GM12878 (cell line): Measurements from ENCODE around the gene MRNIP. TPM values are rescaled to one million over a fixed set of nuclear protein-coding genes. Genes with fewer than 3 reads are reported as not detected.
A peak's percentile ranks its signal among the peaks of the same experiment; 100 is the strongest.

Source experiments
- ASH2L ChIP-seq: fragments of 300-600, 200-600 bp; sonication (generic); IDR thresholded peaks from 2 replicates; pipeline ENCODE4 v1.6.1; 2017; ENCODE audit warnings: low read depth, mild to moderate bottlenecking, borderline replicate concordance
- BMI1 ChIP-seq: fragments of 450-650 bp; IDR thresholded peaks from 2 replicates; pipeline ENCODE4 v1.6.1; 2016; ENCODE audit warnings: mild to moderate bottlenecking, moderate library complexity, borderline replicate concordance
- CEBPB ChIP-seq, 2 experiments: fragments of 150-350 bp in 1 of 2; IDR thresholded peaks; 2 replicates each; pipeline ENCODE4 v1.6.1; 2012 to 2014; ENCODE audit warnings: low read depth in 2 of 2, low read length in 2 of 2, borderline replicate concordance in 1 of 2, inconsistent platforms in 1 of 2
- CHD4 ChIP-seq: fragments of 200-600 bp; sonication (generic); IDR thresholded peaks from 2 replicates; pipeline ENCODE4 v1.6.1; 2016; ENCODE audit warnings: mild to moderate bottlenecking
- EP300 ChIP-seq, 2 experiments: fragments of 150-350 bp in 1 of 2; IDR thresholded peaks; 2 replicates each; pipeline ENCODE4 v1.6.1; 2011 to 2012; ENCODE audit warnings: low read depth in 2 of 2, low read length in 2 of 2, borderline replicate concordance in 1 of 2, improper control_type of control experiment in 1 of 2, inconsistent platforms in 1 of 2; ENCODE audit not compliant: control insufficient read depth in 1 of 2
- ESRRA ChIP-seq: IDR thresholded peaks from 2 replicates; pipeline ENCODE4 v1.6.1; 2012; ENCODE audit warnings: mild to moderate bottlenecking, low read length, improper control_type of control experiment
- ETV6 ChIP-seq, 2 experiments: fragments of 450-650 bp in 1 of 2; IDR thresholded peaks in 1 of 2; conservative IDR thresholded peaks in 1 of 2; 2 replicates each; pipeline ENCODE4 v1.6.1; 2014; ENCODE audit warnings: antibody characterized with exemption in 1 of 2, borderline replicate concordance in 1 of 2, low read depth in 1 of 2, mild to moderate bottlenecking in 1 of 2, moderate library complexity in 1 of 2
- GATAD2B ChIP-seq: fragments of 450-650 bp; conservative IDR thresholded peaks from 2 replicates; pipeline ENCODE4 v1.6.1; 2017; ENCODE audit warnings: low read depth, mild to moderate bottlenecking, moderate library complexity
- HDAC2 ChIP-seq: fragments of 200-600 bp; sonication (generic); IDR thresholded peaks from 2 replicates; pipeline ENCODE4 v1.6.1; 2017
- IKZF2 ChIP-seq, 2 experiments: fragments of 450-650 bp; IDR thresholded peaks; 2 replicates each; pipeline ENCODE4 v1.6.1; 2017; ENCODE audit warnings: mild to moderate bottlenecking in 2 of 2, moderate library complexity in 2 of 2
- MEF2B ChIP-seq: fragments of 450-650 bp; IDR thresholded peaks from 2 replicates; pipeline ENCODE4 v1.6.1; 2018; ENCODE audit warnings: mild to moderate bottlenecking, moderate library complexity; ENCODE audit not compliant: partially characterized antibody, poor library complexity, severe bottlenecking
- POLR2AphosphoS2 ChIP-seq: IDR thresholded peaks from 2 replicates; pipeline ENCODE4 v1.6.1; 2011; ENCODE audit warnings: low read depth, mild to moderate bottlenecking, low read length, improper control_type of control experiment, moderate library complexity
- POU2F2 ChIP-seq: IDR thresholded peaks from 3 replicates; pipeline ENCODE4 v1.6.1; 2011; ENCODE audit warnings: low read depth, mild to moderate bottlenecking, low read length, borderline replicate concordance
- RB1 ChIP-seq: fragments of 450-650 bp; formaldehyde crosslinking; IDR thresholded peaks from 2 replicates; pipeline ENCODE4 v1.6.1; 2017; ENCODE audit warnings: mild to moderate bottlenecking, borderline replicate concordance
- SIX5 ChIP-seq: IDR thresholded peaks from 2 replicates; pipeline ENCODE4 v1.6.1; 2011; ENCODE audit warnings: mild to moderate bottlenecking, low read depth, low read length, moderate library complexity; ENCODE audit not compliant: severe bottlenecking
- SRF ChIP-seq, 2 experiments: IDR thresholded peaks; 2 replicates each; pipeline ENCODE4 v1.6.1; 2011; ENCODE audit warnings: low read depth in 2 of 2, low read length in 2 of 2, mild to moderate bottlenecking in 1 of 2, moderate library complexity in 1 of 2
- STAT1 ChIP-seq: fragments of 450-650 bp; conservative IDR thresholded peaks from 2 replicates; pipeline ENCODE4 v1.6.1; 2014; ENCODE audit warnings: antibody characterized with exemption, mild to moderate bottlenecking
- SUZ12 ChIP-seq: fragments of 200-600 bp; sonication (generic); IDR thresholded peaks from one replicate; pipeline ENCODE4 v1.6.1; 2018; ENCODE audit warnings: antibody characterized with exemption, mild to moderate bottlenecking; ENCODE audit not compliant: unreplicated experiment
- TARDBP ChIP-seq: IDR thresholded peaks from 2 replicates; pipeline ENCODE4 v1.6.1; 2016; ENCODE audit warnings: borderline replicate concordance
- polyA plus RNA-seq, 11 experiments: library from polyadenylated mRNA; depleted of rRNA in 4 of 11; unstranded in 6 of 11; stranded (reverse) in 5 of 11; fragments of >200 nt; fragmentation: Nextera tagmentation in 4 of 11; fragmentation: Illumina TruSeq in 1 of 11; extraction: Ambion mirVana in 4 of 11; extraction: Trizol in 1 of 11; gene quantifications; 1 replicate in 1 of 11; 2 replicates in 10 of 11; pipeline versions ENCODE4 v1.2.1 to v1.2.3, GENCODE V29; 2011 to 2016; ENCODE audit warnings: inconsistent platforms in 2 of 11, missing spikeins in 2 of 11, low read depth in 1 of 11
- total RNA-seq, 4 experiments: library from RNA; depleted of rRNA in 3 of 4; stranded (reverse); fragments of >200 nt in 3 of 4; fragmentation: Illumina TruSeq in 1 of 4; extraction: Trizol in 1 of 4; gene quantifications; 2 replicates each; pipeline versions ENCODE4 v1.2.1 to v1.2.3, GENCODE V29; 2013 to 2021
- TF ChIP-seq, protein P1 (sequence below): fragments of 150-350 bp; IDR thresholded peaks from 2 replicates; pipeline ENCODE4 v1.6.1; 2014; ENCODE audit warnings: mild to moderate bottlenecking, low read depth, low read length
- TF ChIP-seq, protein P2 (sequence below): fragments of 450-650 bp; conservative IDR thresholded peaks from 2 replicates; pipeline ENCODE4 v1.6.1; 2017; ENCODE audit warnings: mild to moderate bottlenecking, moderate library complexity
- TF ChIP-seq, protein P3 (sequence below): IDR thresholded peaks from 2 replicates; pipeline ENCODE4 v1.6.1; 2011; ENCODE audit warnings: borderline replicate concordance, low read depth, mild to moderate bottlenecking, moderate library complexity, low read length; ENCODE audit not compliant: insufficient read depth, poor library complexity, severe bottlenecking
- TF ChIP-seq, protein P4 (sequence below): fragments of 450-650 bp; IDR thresholded peaks from 2 replicates; pipeline ENCODE4 v1.6.1; 2016; ENCODE audit warnings: mild to moderate bottlenecking

The MRNIP gene
- total and polyA plus RNA-seq, 10 of the 15 experiments (the other 5 are each of a cell fraction or from before 2014, with no cell fraction given), result 2.4 to 30.4 (median 13.1) TPM

DNA sequence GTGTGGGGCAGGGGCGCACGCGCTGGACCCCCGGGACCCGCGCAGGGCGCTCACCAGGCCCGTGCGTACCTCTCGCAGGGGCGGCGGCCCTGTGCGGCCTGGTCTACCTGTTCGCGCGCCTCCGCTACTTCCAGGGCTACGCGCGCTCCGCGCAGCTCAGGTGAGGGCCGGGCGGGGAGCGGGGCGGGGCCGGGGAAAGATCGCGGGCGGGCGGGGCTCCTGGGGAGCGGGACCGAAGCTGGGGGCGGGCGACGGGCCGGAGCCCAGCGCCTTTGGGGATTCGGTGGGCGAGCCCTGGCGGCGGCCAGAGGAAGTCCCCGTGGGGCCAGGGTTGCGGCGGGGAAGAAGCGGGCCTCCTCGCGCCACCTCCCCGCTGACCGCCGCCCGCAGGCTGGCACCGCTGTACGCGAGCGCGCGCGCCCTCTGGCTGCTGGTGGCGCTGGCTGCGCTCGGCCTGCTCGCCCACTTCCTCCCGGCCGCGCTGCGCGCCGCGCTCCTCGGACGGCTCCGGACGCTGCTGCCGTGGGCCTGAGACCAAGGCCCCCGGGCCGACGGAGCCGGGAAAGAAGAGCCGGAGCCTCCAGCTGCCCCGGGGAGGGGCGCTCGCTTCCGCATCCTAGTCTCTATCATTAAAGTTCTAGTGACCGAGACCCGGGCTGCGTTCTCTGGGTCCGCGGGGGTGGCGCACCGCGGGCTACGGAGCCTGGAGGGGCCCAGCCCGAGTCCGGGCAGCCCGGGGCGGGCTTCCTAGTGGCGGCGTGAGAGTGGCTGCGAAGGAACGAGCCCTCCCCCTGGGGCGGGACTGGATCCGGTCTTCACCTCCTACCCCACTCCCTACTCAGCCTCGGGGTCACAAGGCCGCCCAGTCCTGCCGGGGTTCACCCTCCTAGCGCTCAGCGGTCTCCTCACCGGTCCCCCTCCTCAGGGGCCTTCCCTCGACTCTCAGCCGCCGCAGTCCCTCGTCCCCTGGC is 62.5 kb downstream of the MRNIP start (continued):
- TF ChIP-seq POLR2AphosphoS2 (peak; percentile 87), MEF2B (no peak), ASH2L (no peak), CEBPB (IDR thresholded peaks at IDR 0.05; ENCODE audit: borderline replicate concordance in 1 of 2, low read depth in 2 of 2, low read length in 2 of 2) (no peak), ESRRA (no peak), TARDBP (no peak), IKZF2 (IDR thresholded peaks at IDR 0.05) (no peak), POU2F2 (0 out of 3 replicates have a peak, but pooled peaks have one; percentile 36), EP300 (IDR thresholded peaks at IDR 0.05; ENCODE audit: borderline replicate concordance in 1 of 2, control insufficient read depth in 1 of 2, low read depth in 2 of 2, low read length in 2 of 2) (peak in 1 of 2 experiments; percentile 44; a peak in 1 of 4 replicates), STAT1 (no peak), BMI1 (no peak), SRF (IDR thresholded peaks at IDR 0.05; ENCODE audit: low read depth in 2 of 2, low read length in 2 of 2) (no peak), CHD4 (no peak), SIX5 (no peak), RB1 (peak; percentile 89; the same call in 1 of the 2 replicates), GATAD2B (peak; percentile 96), HDAC2 (no peak), SUZ12 (no peak), ETV6 (conservative IDR thresholded peaks at IDR 0.05 in 1 of 2, IDR thresholded peaks at IDR 0.05 in 1 of 2; ENCODE audit: borderline replicate concordance in 1 of 2, low read depth in 1 of 2) (no peak)
- TF ChIP-seq, protein P1, sequence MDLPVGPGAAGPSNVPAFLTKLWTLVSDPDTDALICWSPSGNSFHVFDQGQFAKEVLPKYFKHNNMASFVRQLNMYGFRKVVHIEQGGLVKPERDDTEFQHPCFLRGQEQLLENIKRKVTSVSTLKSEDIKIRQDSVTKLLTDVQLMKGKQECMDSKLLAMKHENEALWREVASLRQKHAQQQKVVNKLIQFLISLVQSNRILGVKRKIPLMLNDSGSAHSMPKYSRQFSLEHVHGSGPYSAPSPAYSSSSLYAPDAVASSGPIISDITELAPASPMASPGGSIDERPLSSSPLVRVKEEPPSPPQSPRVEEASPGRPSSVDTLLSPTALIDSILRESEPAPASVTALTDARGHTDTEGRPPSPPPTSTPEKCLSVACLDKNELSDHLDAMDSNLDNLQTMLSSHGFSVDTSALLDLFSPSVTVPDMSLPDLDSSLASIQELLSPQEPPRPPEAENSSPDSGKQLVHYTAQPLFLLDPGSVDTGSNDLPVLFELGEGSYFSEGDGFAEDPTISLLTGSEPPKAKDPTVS, result no peak
- TF ChIP-seq, protein P2, sequence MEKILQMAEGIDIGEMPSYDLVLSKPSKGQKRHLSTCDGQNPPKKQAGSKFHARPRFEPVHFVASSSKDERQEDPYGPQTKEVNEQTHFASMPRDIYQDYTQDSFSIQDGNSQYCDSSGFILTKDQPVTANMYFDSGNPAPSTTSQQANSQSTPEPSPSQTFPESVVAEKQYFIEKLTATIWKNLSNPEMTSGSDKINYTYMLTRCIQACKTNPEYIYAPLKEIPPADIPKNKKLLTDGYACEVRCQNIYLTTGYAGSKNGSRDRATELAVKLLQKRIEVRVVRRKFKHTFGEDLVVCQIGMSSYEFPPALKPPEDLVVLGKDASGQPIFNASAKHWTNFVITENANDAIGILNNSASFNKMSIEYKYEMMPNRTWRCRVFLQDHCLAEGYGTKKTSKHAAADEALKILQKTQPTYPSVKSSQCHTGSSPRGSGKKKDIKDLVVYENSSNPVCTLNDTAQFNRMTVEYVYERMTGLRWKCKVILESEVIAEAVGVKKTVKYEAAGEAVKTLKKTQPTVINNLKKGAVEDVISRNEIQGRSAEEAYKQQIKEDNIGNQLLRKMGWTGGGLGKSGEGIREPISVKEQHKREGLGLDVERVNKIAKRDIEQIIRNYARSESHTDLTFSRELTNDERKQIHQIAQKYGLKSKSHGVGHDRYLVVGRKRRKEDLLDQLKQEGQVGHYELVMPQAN, result peak; percentile 65; the same call in 1 of the 2 replicates
- TF ChIP-seq, protein P3, sequence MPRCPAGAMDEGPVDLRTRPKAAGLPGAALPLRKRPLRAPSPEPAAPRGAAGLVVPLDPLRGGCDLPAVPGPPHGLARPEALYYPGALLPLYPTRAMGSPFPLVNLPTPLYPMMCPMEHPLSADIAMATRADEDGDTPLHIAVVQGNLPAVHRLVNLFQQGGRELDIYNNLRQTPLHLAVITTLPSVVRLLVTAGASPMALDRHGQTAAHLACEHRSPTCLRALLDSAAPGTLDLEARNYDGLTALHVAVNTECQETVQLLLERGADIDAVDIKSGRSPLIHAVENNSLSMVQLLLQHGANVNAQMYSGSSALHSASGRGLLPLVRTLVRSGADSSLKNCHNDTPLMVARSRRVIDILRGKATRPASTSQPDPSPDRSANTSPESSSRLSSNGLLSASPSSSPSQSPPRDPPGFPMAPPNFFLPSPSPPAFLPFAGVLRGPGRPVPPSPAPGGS, result peak; percentile 55
- TF ChIP-seq, protein P4, sequence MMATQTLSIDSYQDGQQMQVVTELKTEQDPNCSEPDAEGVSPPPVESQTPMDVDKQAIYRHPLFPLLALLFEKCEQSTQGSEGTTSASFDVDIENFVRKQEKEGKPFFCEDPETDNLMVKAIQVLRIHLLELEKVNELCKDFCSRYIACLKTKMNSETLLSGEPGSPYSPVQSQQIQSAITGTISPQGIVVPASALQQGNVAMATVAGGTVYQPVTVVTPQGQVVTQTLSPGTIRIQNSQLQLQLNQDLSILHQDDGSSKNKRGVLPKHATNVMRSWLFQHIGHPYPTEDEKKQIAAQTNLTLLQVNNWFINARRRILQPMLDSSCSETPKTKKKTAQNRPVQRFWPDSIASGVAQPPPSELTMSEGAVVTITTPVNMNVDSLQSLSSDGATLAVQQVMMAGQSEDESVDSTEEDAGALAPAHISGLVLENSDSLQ, result no peak
